NOMO-1 treated with DMSO at 0.1 percent for 48 hours (cell line): Measurements from ENCODE around the gene MPST.

Experiments used
- DNase-seq: peaks from one replicate; lab custom pipeline; 2025; ENCODE audit not compliant: unreplicated experiment; lab: John Stamatoyannopoulos, UW

The MPST gene

GRCh38 chr22:37021710-37022482, 2.4 kb downstream of the MPST start:
- no peak for DNase-seq

GRCh38 chr22:37022483-37023337, 3.2 kb downstream of the MPST start:
- DNase-seq = no peak

DNA sequence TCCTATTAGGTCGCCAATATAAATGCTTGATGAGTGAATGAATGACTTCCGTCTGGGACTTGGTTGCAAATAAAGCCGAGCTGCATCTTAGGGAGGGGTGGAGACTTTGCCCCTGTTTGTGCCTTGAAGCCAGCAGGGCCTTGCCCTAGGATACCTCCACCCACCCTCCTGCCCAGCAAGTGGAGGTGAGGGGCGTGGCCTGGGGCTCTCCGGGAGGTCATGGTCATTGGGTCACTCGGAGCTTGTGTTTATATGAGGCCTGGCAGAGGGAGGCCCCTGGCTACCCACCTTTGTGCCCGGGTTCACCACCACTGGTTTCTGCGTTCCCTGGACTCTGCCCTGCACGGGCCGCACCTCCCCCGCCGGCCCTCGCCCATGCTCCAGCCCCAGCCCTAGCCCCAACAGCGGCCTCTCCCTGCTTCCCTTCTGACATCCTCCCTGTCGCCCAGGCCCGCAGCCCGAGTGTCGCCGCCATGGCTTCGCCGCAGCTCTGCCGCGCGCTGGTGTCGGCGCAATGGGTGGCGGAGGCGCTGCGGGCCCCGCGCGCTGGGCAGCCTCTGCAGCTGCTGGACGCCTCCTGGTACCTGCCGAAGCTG, 4.3 kb downstream of the MPST start:
- no peak for DNase-seq

- DNase-seq = no peak
These were observed 5.0 kb downstream of the MPST start for GRCh38 chr22:37024339-37025157.

GRCh38 chr22:37025500-37026070, 6.0 kb downstream of the MPST start:
- no peak for DNase-seq

GRCh38 chr22:37026325-37026724, 6.8 kb downstream of the MPST start:
- DNase-seq = no peak

GRCh38 chr22:37027556-37027955, 8.0 kb downstream of the MPST start:
- DNase-seq = no peak

- no peak for DNase-seq
These were observed 9.4 kb downstream of the MPST start for GRCh38 chr22:37028692-37029674.

- DNase-seq = no peak
These were observed 11.2 kb downstream of the MPST start for GRCh38 chr22:37030560-37031281.

DNA sequence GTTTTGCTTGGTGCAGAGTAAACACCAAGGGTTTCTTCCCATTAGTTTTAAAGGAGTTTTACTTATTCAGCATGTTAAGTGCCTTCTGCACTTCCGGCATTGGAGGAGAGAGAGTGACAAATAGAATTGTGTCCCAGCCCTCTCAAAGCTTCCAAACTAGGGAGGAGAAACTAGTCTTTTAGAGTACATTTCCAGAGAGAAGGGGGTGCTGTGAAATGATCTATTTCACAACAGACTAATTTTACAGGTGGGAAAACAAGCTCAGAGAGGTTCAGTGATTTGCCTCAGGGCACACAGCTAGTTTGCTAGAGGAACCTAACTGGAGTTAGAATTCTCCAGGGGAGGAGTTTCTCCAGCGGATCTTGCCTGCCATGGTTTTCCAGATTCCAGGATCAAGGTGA, 12.6 kb downstream of the MPST start:
- no peak for DNase-seq

- peak; percentile 91 for DNase-seq
These were observed 13.3 kb downstream of the MPST start for GRCh38 chr22:37032535-37033460.

DNA sequence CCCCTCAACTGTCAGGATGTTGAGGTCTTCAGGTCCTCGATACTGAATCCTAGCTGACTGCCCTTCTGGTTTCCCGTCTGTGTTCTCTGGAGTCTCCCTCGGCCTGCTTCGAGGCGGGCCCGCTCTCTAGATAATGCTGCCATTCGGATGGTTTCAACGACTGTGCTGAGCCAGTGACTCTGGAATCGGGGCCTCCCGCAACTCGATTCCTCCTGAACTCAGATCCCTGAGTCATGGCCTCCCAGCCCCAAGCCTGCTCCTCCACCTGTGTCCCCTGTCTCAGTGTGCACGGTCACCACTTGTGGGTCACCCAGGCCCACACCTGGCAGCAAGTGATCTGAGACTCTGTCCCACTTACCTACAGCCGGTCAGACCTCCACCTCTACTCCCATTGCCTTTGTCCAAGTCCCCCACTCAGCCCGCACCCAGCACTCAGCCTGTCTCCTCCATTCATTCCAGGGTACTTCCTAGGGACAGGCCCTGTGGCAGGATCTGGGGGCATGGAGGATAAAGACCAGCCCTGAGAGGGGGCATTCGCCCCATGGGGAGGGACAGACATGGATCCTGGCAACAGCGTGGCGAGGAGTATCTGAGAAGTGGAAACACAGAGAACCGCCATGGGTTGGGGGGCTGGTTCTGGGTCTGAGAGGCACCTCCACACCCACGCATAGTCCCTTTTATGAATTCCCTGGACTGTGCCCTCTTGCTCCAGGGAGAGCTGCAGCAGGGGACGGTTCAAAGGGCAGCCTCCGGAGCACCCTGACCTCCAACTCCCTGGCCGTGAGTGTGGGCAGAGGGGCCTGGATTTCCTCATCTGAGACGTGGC, 14.3 kb downstream of the MPST start:
- no peak for DNase-seq

DNA sequence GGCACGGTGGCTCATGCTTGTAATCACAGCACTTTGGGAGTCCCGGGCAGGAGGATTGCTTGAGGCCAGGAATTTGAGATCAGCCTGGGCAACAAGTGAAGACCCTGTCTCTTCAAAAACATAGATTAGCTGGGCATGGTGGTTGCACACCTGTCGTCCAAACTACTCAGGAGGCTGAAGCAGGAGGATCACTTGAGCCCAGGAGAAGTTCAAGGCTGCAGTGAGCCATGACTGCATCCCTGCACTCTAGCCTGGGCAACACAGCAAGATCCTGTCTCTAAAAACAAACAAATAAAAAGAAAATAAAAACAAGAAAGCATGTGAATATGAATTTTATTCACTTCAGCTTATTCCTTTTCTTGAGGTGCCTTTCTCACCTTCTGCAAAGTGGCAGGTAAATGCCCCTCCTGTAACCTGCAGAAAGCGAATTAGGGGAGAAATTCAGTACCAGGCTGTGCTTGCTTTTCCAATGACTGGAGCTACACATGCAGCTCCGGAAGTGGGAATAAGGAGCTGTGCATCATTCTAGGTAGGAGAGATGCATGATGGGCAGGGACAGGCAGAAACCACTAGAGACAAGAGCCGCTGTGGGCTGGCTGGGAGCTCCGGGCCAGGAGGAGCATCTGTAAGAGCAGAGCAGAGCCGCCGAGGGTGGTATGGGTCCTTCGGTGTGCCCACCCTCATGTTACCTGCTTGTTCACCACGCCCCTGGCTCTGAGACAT, 17.3 kb downstream of the MPST start:
- DNase-seq = no peak

DNA sequence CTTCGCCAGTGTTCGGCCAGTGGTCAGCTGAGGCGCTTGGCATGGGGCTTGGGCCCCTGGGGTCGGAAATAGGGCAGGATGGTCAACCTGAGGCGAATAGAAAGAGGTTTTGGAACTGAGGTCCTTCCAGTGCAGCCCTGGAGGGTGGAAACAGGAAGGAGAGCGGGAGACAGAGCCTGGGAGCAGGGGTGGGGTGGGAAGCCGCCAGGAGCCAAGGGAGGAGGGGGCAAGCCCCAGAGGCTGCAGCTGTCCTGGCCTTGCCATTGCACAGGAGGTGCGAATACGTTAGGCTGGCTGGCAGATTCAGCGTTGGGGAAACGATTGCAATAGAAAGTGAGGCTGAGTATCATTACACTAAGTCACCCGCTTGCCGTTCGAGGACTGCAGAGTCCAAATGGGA, 18.1 kb downstream of the MPST start:
- no peak for DNase-seq

DNA sequence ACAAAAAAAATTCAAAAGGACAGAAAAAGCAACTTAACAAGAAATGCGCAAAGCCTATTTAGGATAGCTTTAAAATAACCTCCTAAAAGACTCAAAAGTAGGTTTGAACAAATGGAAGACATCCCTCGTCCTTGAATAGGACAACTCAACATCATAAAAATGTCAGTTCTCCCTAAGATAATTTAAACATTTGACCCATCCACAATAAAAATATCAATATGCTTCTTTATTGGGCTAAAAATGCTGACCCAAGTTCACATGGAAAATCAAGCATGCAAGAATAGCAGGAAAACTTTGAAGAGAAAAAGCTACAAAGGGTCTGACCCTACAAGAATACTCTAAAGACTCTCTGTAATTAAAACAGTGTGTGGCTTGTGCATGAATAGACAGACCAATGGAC, 19.9 kb downstream of the MPST start:
- no peak for DNase-seq

GRCh38 chr22:37043209-37043827, 23.8 kb downstream of the MPST start:
- no peak for DNase-seq
